Hematopoietic multipotent progenitor cell treated with erythropoietin and hydrocortisone succinate and interleukin-3 and kit ligand, for 8 days (in vitro differentiated cells): ENCODE data around the gene PDXDC1.
A peak's percentile ranks its signal among the peaks of the same experiment; 100 is the strongest.
"Not testable (repeated sequence)": the region's sequence is repeated elsewhere in the genome, so short reads cannot be mapped to it uniquely, and the experiment has no call there.

Experiments used
- DNase-seq: peaks from one replicate; pipeline ENCODE4 v3.0.0-alpha.2; 2015

The PDXDC1 gene

GRCh38 chr16:15137514-15137913 lies 162.7 kb downstream of the PDXDC1 start:
- not testable (repeated sequence) for DNase-seq

GRCh38 chr16:15140444-15141365 lies 165.9 kb downstream of the PDXDC1 start:
- peak; percentile 16 for DNase-seq

- no peak for DNase-seq
These were observed 166.8 kb downstream of the PDXDC1 start for GRCh38 chr16:15141586-15141985.

GRCh38 chr16:15142107-15142890 lies 167.5 kb downstream of the PDXDC1 start:
- DNase-seq, result not testable (repeated sequence)

- not testable (repeated sequence) for DNase-seq
These were observed 168.2 kb downstream of the PDXDC1 start for GRCh38 chr16:15142891-15143600.

GRCh38 chr16:15143601-15144091 lies 168.8 kb downstream of the PDXDC1 start:
- not testable (repeated sequence) for DNase-seq

GRCh38 chr16:15144092-15144631 lies 169.3 kb downstream of the PDXDC1 start:
- DNase-seq, result peak; percentile 45

GRCh38 chr16:15144781-15145417 lies 170.1 kb downstream of the PDXDC1 start:
- DNase-seq, result not testable (repeated sequence)

- DNase-seq, result not testable (repeated sequence)
These were observed 170.8 kb downstream of the PDXDC1 start for GRCh38 chr16:15145418-15146263.

- DNase-seq, result not testable (repeated sequence)
These were observed 171.4 kb downstream of the PDXDC1 start for GRCh38 chr16:15146264-15146662.

GRCh38 chr16:15148831-15149230 lies 174.0 kb downstream of the PDXDC1 start:
- not testable (repeated sequence) for DNase-seq

- not testable (repeated sequence) for DNase-seq
These were observed 174.4 kb downstream of the PDXDC1 start for GRCh38 chr16:15149260-15149659.

- DNase-seq, result not testable (repeated sequence)
These were observed 179.2 kb downstream of the PDXDC1 start for GRCh38 chr16:15154005-15154404.

GRCh38 chr16:15154650-15155562 lies 180.1 kb downstream of the PDXDC1 start:
- peak; percentile 89 for DNase-seq

- not testable (repeated sequence) for DNase-seq
These were observed 182.8 kb downstream of the PDXDC1 start for GRCh38 chr16:15157644-15158043.

GRCh38 chr16:15159671-15160070 lies 184.8 kb downstream of the PDXDC1 start:
- DNase-seq, result not testable (repeated sequence)

GRCh38 chr16:15160571-15160970 lies 185.7 kb downstream of the PDXDC1 start:
- DNase-seq, result not testable (repeated sequence)

- not testable (repeated sequence) for DNase-seq
These were observed 188.2 kb downstream of the PDXDC1 start for GRCh38 chr16:15163055-15163454.

- DNase-seq, result not testable (repeated sequence)
These were observed 191.4 kb downstream of the PDXDC1 start for GRCh38 chr16:15166177-15166576.

- not testable (repeated sequence) for DNase-seq
These were observed 193.5 kb downstream of the PDXDC1 start for GRCh38 chr16:15168303-15168702.
